D721Med (cell line): Measurements from ENCODE around the gene PGP.

Experiments
- DNase-seq: peaks from one replicate; pipeline ENCODE4 v3.0.0; 2011; ENCODE audit warnings: low spot score; ENCODE audit not compliant: insufficient read length
- FAIRE-seq: peaks from 2 replicates; lab custom pipeline; 2011; peaks lifted over from hg19 to GRCh38; lab: Jason Lieb, UNC
- TF ChIP-seq, protein P1 (sequence below): IDR thresholded peaks from 2 replicates; pipeline ENCODE4 v1.5.1; 2012; ENCODE audit warnings: mild to moderate bottlenecking, control low read depth; ENCODE audit not compliant: insufficient read depth; ENCODE audit errors: missing control alignments

Gene PGP

DNA sequence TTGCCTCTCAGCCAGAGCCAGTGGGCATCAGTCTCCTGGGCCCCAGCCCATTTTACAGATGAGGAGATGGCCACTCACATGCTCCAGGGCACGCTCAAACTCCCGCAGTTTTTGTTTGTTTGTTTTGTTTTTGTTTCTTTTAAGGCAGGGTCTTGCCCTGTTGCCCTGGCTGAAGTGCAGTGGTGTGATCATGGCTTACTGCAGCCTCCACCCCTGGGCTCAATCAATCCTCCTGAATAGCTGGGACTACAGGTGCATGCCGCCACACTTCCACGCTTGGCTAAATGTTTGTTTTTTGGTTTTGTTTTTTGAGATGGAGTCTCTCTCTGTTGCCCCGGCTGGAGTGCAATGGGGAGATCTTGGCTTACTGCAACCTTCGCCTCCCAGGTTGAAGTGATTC is 12.3 kb upstream of the PGP start:
- DNase-seq (no peak), FAIRE-seq (no peak)
- TF ChIP-seq, protein P1, sequence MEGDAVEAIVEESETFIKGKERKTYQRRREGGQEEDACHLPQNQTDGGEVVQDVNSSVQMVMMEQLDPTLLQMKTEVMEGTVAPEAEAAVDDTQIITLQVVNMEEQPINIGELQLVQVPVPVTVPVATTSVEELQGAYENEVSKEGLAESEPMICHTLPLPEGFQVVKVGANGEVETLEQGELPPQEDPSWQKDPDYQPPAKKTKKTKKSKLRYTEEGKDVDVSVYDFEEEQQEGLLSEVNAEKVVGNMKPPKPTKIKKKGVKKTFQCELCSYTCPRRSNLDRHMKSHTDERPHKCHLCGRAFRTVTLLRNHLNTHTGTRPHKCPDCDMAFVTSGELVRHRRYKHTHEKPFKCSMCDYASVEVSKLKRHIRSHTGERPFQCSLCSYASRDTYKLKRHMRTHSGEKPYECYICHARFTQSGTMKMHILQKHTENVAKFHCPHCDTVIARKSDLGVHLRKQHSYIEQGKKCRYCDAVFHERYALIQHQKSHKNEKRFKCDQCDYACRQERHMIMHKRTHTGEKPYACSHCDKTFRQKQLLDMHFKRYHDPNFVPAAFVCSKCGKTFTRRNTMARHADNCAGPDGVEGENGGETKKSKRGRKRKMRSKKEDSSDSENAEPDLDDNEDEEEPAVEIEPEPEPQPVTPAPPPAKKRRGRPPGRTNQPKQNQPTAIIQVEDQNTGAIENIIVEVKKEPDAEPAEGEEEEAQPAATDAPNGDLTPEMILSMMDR = no peak

DNA sequence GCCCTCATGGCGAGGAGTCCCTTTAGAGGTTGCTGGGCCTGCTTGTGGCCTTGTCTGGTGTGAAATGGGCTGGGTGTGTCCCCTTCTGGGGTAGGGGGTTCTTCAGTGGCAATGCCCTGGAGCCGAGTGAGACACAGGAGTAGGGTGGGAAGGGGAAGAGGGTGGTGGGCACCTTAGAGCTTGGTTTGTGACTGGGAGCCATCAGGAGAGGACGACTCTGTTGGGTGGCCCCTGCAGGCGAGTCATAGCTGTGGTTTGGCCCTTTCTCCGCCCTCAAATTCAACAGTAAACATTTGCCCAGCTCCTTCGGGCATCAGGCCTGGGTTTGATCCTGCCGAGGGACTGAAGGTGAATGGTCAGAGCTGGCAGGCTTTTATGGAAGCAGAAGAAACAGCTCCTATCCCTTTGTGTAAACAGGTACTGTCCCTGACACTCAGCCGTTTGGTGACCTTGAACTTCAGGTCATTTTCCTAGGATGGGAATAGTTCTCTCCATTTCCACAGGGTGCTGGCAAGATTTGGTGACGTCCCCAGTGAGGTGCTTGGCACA is 11.7 kb upstream of the PGP start:
- TF ChIP-seq, protein P1 = no peak
- no peak for FAIRE-seq

DNA sequence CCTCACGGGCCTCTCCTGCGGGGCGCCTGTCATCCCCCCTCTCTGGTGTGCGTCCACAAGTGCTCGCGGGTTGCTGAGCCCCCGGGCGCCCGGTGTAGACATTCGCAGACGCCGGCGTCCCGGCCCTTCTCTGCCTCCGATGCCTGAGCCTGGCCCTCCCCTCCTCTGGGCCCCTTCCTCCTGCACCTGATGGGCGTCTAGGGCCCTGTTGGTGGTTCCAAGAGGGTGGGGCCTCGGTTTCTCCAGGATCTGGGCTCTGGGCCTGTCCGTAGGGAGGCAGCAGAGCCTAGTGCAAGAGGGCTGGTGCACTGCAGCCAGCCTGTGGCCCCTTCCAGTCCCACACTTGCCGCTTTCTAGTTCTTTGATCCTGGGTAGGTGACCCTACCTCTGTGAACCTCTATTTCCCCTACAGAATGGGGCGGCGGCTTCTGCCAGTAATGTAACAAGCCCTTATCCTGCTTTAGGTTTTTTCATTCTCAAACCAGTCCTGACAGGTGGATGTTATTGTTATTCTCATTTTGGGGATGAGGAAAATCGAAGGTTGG is 9.4 kb upstream of the PGP start:
- no peak for FAIRE-seq
- TF ChIP-seq, protein P1 = no peak

More for the DNA sequence above, 11.7 kb upstream of the PGP start:
- no peak for DNase-seq

DNA sequence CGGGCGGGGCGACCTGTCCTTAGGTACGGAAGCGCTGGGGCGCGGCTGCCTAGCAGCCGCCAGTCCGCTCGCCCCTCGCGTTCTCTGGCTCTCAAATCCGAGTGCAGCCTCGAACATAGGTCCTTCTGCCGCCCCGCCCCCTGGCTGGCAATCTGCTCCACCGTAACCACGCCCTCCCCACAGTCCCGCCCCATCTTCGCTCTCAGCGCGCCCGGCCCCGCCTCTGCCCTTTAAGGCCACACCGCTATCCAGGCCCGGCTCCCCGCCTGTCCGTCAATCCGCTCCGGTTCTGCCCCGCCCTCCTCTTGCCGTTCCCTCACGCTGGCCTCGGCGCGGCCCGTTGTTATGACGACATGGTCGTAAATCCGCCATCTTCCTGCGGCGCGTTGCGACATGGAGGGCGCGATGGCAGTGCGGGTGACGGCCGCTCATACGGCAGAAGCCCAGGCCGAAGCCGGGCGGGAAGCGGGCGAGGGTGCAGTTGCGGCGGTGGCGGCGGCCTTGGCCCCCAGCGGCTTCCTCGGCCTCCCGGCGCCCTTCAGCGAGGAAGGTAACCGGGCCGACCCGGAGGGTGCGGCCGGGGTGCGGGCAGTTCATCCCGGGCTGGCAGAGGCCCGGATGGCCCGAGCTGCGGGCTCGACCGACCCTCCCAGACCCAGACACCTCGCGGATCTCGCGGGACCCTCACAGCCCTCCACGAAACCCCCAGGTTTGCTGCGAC is 8.7 kb upstream of the PGP start, which contains the start of gene E4F1:
Gene E4F1 (plus strand): TSS at position 371 of the 721 bp plus-strand sequence. CDS start 23 bp downstream, at position 394.
- TF ChIP-seq, protein P1 = no peak
- FAIRE-seq (no peak), DNase-seq (peak; percentile 97)

More for the DNA sequence above, 9.4 kb upstream of the PGP start:
- no peak for DNase-seq

DNA sequence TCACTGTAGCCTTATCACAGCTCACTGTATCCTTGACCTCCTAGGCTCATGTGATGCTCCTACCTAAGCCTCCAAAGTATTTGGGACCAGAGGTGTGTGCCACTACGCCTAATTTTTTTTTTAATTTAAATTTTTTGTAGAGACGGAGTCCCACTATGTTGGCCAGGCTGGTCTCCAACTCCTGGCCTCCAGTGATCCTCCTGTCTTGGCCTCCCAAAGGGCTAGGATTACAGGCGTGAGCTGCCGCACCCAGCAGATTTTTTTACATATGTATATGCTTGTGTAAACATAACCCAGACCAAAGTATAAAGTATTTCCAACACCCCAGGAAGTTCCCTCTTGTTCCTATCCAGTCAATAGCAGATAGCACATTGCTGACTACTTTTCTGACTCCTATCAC is 1.7 kb upstream of the PGP start:
- FAIRE-seq (no peak), DNase-seq (no peak)
- TF ChIP-seq, protein P1 = no peak

DNA sequence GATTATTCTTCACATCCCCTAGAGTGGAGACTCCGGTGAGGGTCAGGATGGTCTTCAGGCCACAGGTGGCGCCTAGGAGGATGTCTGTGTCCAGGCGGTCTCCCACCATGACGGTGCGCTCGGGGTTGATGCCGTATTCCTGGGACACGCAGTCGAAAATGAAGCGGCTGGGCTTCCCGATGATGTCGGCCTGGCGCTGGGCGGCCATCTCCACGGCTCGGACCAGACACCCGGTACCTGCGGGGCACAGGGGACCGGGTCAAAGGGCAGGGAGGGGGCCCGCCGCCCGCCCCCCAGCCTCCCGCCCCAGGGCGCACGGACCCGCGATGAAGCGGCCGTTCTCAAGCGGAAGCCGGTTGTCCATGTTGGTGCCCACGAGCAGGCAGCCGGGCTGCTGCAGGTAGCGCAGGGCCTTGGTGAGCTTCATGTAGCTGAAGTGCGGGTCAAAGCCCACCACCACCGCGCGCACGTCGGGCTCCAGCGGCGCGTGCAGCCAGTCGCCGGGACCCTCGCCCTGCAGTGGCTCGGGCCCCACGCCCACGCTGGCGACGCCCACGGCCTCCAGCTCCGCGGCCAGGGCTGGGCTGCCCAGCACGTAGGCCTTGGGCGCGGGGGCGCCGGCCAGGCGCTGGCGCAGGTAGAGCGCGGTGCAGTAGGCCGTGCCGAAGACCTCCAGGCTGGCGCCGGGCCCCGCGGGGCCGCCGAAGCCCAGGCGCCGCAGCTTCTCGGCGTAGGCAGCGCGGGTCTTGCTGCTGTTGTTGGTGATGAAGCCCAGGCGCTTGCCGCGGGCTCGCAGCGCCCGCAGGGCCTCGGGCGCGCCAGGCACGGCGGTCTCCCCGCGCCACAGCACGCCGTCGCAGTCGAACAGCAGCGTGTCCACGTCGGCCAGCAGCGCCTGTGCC is 572 bp downstream of the PGP start:
- TF ChIP-seq, protein P1 = no peak
- FAIRE-seq (no peak), DNase-seq (no peak)
